Calu3 (cell line): Measurements from ENCODE around the gene WFDC6. TPM values are rescaled to one million over a fixed set of nuclear protein-coding genes. Genes with fewer than 3 reads are reported as not detected.

Source experiments
- BruUV-seq: library from RNA; stranded (reverse); fragments of 400-500 nt; replicated peaks from 2 replicates; lab custom pipeline; 2021; lab: Mats Ljungman, UMichigan
- CTCF ChIA-PET: fragments of 300-600 bp; sonication (Branson Sonifier 250); formaldehyde crosslinking; loops from one replicate; lab custom pipeline; 2022; ENCODE audit warnings: antibody characterized with exemption; lab: Charles Lee
- DNase-seq: peaks from one replicate; pipeline ENCODE4 v3.0.0; 2022
- H3K27ac Mint-ChIP-seq: one replicate; pipeline ENCODE4 v1.8.0; 2022; ENCODE audit warnings: mixed read lengths; ENCODE audit not compliant: unreplicated experiment
- H3K27me3 Mint-ChIP-seq: one replicate; pipeline ENCODE4 v1.8.0; 2022; ENCODE audit warnings: mixed read lengths; ENCODE audit not compliant: unreplicated experiment
- H3K36me3 Mint-ChIP-seq: one replicate; pipeline ENCODE4 v1.8.0; 2022; ENCODE audit warnings: mild to moderate bottlenecking, moderate library complexity, mixed read lengths; ENCODE audit not compliant: insufficient read depth, unreplicated experiment
- H3K4me1 Mint-ChIP-seq: one replicate; pipeline ENCODE4 v1.8.0; 2022; ENCODE audit warnings: mild to moderate bottlenecking, low read depth, mixed read lengths; ENCODE audit not compliant: unreplicated experiment
- H3K4me3 Mint-ChIP-seq: one replicate; pipeline ENCODE4 v1.8.0; 2022; ENCODE audit warnings: mild to moderate bottlenecking, low read depth, moderate library complexity, mixed read lengths; ENCODE audit not compliant: unreplicated experiment
- H3K9me3 Mint-ChIP-seq: one replicate; pipeline ENCODE4 v1.8.0; 2022; ENCODE audit warnings: low read depth, mixed read lengths; ENCODE audit not compliant: unreplicated experiment
- intact Hi-C: fragments of 100-400 bp; cut with micrococcal nuclease; formaldehyde crosslinking; loops from one replicate; pipeline ENCODE4 v1.10.0; 2022; ENCODE audit not compliant: unreplicated experiment
- total RNA-seq: library from RNA; stranded (reverse); gene quantifications from 2 replicates; pipeline ENCODE4 v1.2.3, GENCODE V29; 2022
- TF ChIP-seq, protein P1 (sequence below): fragments of 200-600 bp; IDR thresholded peaks from one replicate; pipeline ENCODE4 v1.8.0; 2022; ENCODE audit warnings: antibody characterized with exemption; ENCODE audit not compliant: unreplicated experiment

Gene WFDC6
- total RNA-seq, 1 experiment from 2014 or later: not detected

DNA sequence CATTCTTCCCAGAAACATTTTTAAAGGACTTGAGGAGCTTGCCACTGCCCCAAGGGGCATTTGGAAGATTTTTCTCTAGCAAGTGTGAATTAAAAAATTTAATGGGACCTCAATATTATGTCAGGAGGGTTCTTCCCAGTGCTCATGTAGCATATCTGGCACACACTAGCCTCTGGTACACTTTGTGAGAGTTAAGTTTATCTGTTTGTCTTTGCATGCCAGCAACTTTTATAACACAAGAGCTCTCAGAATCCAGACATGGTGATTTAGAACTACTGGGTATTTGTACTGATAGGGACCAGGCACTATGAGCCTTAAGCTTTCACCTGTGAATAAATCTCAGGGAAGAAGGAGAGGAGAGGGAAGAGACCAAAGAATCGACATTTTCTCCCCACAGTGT is 36.7 kb downstream of the WFDC6 start:
- DNase-seq: no peak
- Mint-ChIP-seq H3K4me3 (no peak overlapping the region), H3K27ac (no peak overlapping the region), H3K27me3 (no peaks in the 10 kb centered on the region), H3K36me3 (peaks cover 4% of the 10 kb centered on the region), H3K4me1 (peaks cover 41% of the 10 kb centered on the region), H3K9me3 (peaks cover 3% of the 10 kb centered on the region)
- intact Hi-C loops: no loop called here
- BruUV-seq: no TSS peak
- CTCF ChIA-PET: interaction anchor here (0.6 to 1.7 kb wide), 4 partner anchors 16 to 303 kb away, joined by 3 to 6 read pairs (median 4); no protein-coding TSS in a partner anchor
- TF ChIP-seq, protein P1, sequence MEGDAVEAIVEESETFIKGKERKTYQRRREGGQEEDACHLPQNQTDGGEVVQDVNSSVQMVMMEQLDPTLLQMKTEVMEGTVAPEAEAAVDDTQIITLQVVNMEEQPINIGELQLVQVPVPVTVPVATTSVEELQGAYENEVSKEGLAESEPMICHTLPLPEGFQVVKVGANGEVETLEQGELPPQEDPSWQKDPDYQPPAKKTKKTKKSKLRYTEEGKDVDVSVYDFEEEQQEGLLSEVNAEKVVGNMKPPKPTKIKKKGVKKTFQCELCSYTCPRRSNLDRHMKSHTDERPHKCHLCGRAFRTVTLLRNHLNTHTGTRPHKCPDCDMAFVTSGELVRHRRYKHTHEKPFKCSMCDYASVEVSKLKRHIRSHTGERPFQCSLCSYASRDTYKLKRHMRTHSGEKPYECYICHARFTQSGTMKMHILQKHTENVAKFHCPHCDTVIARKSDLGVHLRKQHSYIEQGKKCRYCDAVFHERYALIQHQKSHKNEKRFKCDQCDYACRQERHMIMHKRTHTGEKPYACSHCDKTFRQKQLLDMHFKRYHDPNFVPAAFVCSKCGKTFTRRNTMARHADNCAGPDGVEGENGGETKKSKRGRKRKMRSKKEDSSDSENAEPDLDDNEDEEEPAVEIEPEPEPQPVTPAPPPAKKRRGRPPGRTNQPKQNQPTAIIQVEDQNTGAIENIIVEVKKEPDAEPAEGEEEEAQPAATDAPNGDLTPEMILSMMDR: no peak

DNA sequence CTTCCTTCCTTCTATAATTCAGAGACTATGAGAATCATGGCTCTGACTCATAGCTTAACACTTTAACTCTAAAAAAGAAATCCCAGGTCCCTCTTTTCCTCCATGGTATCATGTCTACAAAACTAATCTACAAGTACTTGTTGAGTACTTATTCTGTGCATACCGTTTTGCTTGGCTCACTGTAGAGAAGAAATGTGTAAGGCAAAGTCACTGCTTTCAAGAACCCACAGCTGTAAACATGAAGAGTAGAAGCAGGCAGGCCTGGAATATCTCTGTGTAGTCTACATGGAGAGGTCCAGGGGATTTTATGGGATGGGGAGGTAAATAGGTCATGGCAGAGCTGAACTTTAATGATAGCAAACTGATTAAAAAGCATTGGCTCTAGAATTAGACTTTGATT is 37.7 kb downstream of the WFDC6 start:
- Mint-ChIP-seq H3K4me1 (peaks cover 32% of the 10 kb centered on the region), H3K27ac (no peak overlapping the region), H3K4me3 (no peak overlapping the region), H3K36me3 (no peaks in the 10 kb centered on the region), H3K27me3 (peaks cover 6% of the 10 kb centered on the region), H3K9me3 (no peaks in the 10 kb centered on the region)
- TF ChIP-seq, protein P1: no peak
- CTCF ChIA-PET: interaction anchor here (0.6 kb wide), 1 partner anchor 28 kb away, joined by 4 read pairs; no protein-coding TSS in a partner anchor
- BruUV-seq: no TSS peak
- intact Hi-C loops: no loop called here
- no peak for DNase-seq

DNA sequence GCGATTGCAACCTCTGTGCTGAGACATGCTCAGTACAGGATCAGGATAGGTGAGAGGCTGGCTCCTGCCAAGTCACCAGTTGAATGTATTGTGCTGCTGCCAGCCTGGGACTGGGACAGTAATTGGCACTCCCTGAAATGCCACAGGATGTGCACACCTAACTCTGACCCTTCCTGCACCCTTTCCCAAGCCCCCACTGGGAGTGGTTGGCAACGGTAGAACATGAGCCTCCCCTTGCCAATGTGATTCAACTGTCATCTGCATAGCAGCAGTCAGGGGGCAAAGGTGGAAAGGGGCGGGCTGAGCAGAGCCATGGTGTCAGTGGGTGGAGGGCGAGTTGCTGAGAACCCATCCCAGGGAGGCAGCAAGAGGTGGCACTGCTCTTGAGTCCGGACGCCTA is 39.3 kb downstream of the WFDC6 start:
- TF ChIP-seq, protein P1: no peak
- H3K4me1 Mint-ChIP-seq: peaks cover 28% of the 10 kb centered on the region
- intact Hi-C loops: no loop called here
- H3K27ac Mint-ChIP-seq: no peak overlapping the region
- BruUV-seq: no TSS peak
- DNase-seq: peak; percentile 35
- H3K27me3 Mint-ChIP-seq: peaks cover 15% of the 10 kb centered on the region
- H3K4me3 Mint-ChIP-seq: no peak overlapping the region
- CTCF ChIA-PET: interaction anchor here (0.6 kb wide), 1 partner anchor 570 kb away, joined by 5 read pairs; no protein-coding TSS in a partner anchor
- no peaks in the 10 kb centered on the region for H3K36me3 Mint-ChIP-seq
- H3K9me3 Mint-ChIP-seq: no peaks in the 10 kb centered on the region

DNA sequence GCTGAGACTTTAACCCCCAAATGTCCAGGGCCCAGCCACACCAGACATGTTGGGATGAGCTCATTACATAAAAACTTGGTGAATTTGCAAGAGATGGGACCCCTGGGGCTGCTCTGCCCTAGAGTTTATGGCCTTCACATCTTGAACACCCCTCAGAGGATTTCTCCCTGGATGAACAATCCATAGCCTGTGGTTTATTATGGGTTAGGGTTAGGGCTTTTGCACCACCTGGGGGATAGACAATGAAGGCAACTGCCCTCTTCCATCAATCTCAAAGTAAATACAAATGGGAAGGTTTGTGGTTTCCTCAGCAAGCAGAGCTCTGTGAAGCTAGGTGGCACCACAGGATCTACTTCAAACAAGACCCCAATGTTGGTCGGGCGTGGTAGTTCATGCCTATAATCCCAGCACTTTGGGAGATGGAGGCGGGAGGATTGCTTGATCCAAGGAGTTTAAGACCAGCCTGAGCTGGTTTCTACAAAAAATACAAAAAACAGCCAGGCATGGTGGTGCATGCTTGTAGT is 41.2 kb downstream of the WFDC6 start:
- H3K27ac Mint-ChIP-seq: no peak overlapping the region
- H3K4me1 Mint-ChIP-seq: peaks cover 28% of the 10 kb centered on the region

More for the DNA sequence above, 41.2 kb downstream of the WFDC6 start:
- intact Hi-C loops: no loop called here
- no peak for DNase-seq
- Mint-ChIP-seq H3K36me3 (no peaks in the 10 kb centered on the region), H3K27me3 (peaks cover 15% of the 10 kb centered on the region), H3K4me3 (no peak overlapping the region), H3K9me3 (no peaks in the 10 kb centered on the region)
- CTCF ChIA-PET: no interaction called here
- TF ChIP-seq, protein P1: no peak
- no TSS peak for BruUV-seq
